WTC11 (cell line): ENCODE results near the gene UNC5A. TPM values are rescaled to one million over a fixed set of nuclear protein-coding genes. Genes with fewer than 3 reads are reported as not detected.

ENCODE experiments used
- ATAC-seq: fragments of 200-7000 bp; cut with Tn5 transposase; 2 replicates; pipeline ENCODE4 v1.10.0; 2021; ENCODE audit warnings: mild to moderate bottlenecking, moderate library complexity
- CTCF ChIA-PET: fragments of 300-600 bp; sonication (Branson Sonifier 250); formaldehyde crosslinking; loops from one replicate; lab custom pipeline; 2021; ENCODE audit warnings: antibody characterized with exemption; lab: Charles Lee
- POLR2A ChIA-PET: fragments of 350-600 bp; sonication (Branson Sonifier 250); formaldehyde crosslinking; loops from one replicate; lab custom pipeline; 2021; ENCODE audit warnings: antibody characterized with exemption; lab: Charles Lee
- DNase-seq: peaks from one replicate; pipeline ENCODE4 v3.0.0; 2021; ENCODE audit warnings: low spot score
- H3K27ac Mint-ChIP-seq: 2 replicates; pipeline ENCODE4 v1.8.0; 2021; ENCODE audit warnings: mixed read lengths
- H3K27me3 Mint-ChIP-seq: 2 replicates; pipeline ENCODE4 v1.8.0; 2021; ENCODE audit warnings: low read depth, mild to moderate bottlenecking, moderate library complexity, mixed read lengths
- H3K36me3 Mint-ChIP-seq: 2 replicates; pipeline ENCODE4 v1.8.0; 2021; ENCODE audit warnings: mixed read lengths
- H3K4me1 Mint-ChIP-seq: 2 replicates; pipeline ENCODE4 v1.8.0; 2022; ENCODE audit warnings: mixed read lengths
- H3K4me3 Mint-ChIP-seq: 2 replicates; pipeline ENCODE4 v1.8.0; 2021; ENCODE audit warnings: mild to moderate bottlenecking, moderate library complexity, mixed read lengths
- H3K9me3 Mint-ChIP-seq: 2 replicates; pipeline ENCODE4 v1.8.0; 2021; ENCODE audit warnings: mixed read lengths
- ATF2 ChIP-seq: sonication (generic); formaldehyde crosslinking; IDR thresholded peaks from 2 replicates; pipeline ENCODE4 v1.8.1; 2022; ENCODE audit warnings: low read depth, missing genetic modification reagents, borderline replicate concordance
- CBFB ChIP-seq: sonication (generic); formaldehyde crosslinking; IDR thresholded peaks from 2 replicates; pipeline ENCODE4 v1.8.1; 2022; ENCODE audit warnings: mild to moderate bottlenecking, low read depth, missing genetic modification reagents
- CTCF ChIP-seq: fragments of 200-600 bp; IDR thresholded peaks from 2 replicates; pipeline ENCODE4 v1.8.0; 2022; ENCODE audit warnings: antibody characterized with exemption
- FOXJ3 ChIP-seq: sonication (generic); formaldehyde crosslinking; IDR thresholded peaks from 2 replicates; pipeline ENCODE4 v1.9.0; 2021; ENCODE audit warnings: missing genetic modification reagents, mild to moderate bottlenecking, borderline replicate concordance
- FOXK1 ChIP-seq: sonication (generic); formaldehyde crosslinking; IDR thresholded peaks from 2 replicates; pipeline ENCODE4 v1.8.0; 2022; ENCODE audit warnings: mild to moderate bottlenecking, moderate library complexity, missing genetic modification reagents
- FOXP1 ChIP-seq: sonication (generic); formaldehyde crosslinking; IDR thresholded peaks from 2 replicates; pipeline ENCODE4 v1.8.0; 2022; ENCODE audit warnings: missing genetic modification reagents, mild to moderate bottlenecking, moderate library complexity, borderline replicate concordance
- GABPB1 ChIP-seq: sonication (generic); formaldehyde crosslinking; IDR thresholded peaks from 2 replicates; pipeline ENCODE4 v1.8.1; 2023; ENCODE audit warnings: mild to moderate bottlenecking, missing genetic modification reagents
- GTF2I ChIP-seq: fragments of 250-450 bp; sonication (Bioruptor Pico); conservative IDR thresholded peaks from 2 replicates; pipeline ENCODE4 v1.4.0; 2021; ENCODE audit warnings: mild to moderate bottlenecking
- JAZF1 ChIP-seq: fragments of 250-450 bp; sonication (Bioruptor Pico); IDR thresholded peaks from 2 replicates; pipeline ENCODE4 v1.9.0; 2021; ENCODE audit warnings: moderate library complexity, mild to moderate bottlenecking, inconsistent platforms
- KAT7 ChIP-seq: sonication (generic); formaldehyde crosslinking; IDR thresholded peaks from 2 replicates; pipeline ENCODE4 v1.8.1; 2023; ENCODE audit warnings: missing genetic modification reagents, mild to moderate bottlenecking, borderline replicate concordance
- NFYB ChIP-seq: sonication (generic); formaldehyde crosslinking; conservative IDR thresholded peaks from 2 replicates; pipeline ENCODE4 v1.8.0; 2022; ENCODE audit warnings: low read depth, missing genetic modification reagents
- RORB ChIP-seq: fragments of 250-450 bp; sonication (Bioruptor Pico); IDR thresholded peaks from 2 replicates; pipeline ENCODE4 v1.9.0; 2021; ENCODE audit warnings: mild to moderate bottlenecking
- SMAD3 ChIP-seq: sonication (generic); formaldehyde crosslinking; IDR thresholded peaks from 2 replicates; pipeline ENCODE4 v1.8.0; 2022; ENCODE audit warnings: missing genetic modification reagents, mild to moderate bottlenecking, borderline replicate concordance
- SMAD4 ChIP-seq: sonication (generic); formaldehyde crosslinking; IDR thresholded peaks from 2 replicates; pipeline ENCODE4 v1.8.0; 2022; ENCODE audit warnings: mild to moderate bottlenecking, missing genetic modification reagents
- SP1 ChIP-seq: sonication (generic); formaldehyde crosslinking; conservative IDR thresholded peaks from 2 replicates; pipeline ENCODE4 v1.8.1; 2022; ENCODE audit warnings: missing genetic modification reagents
- ZNF219 ChIP-seq: sonication (generic); formaldehyde crosslinking; IDR thresholded peaks from 2 replicates; pipeline ENCODE4 v1.8.0; 2023; ENCODE audit warnings: missing genetic modification reagents, mild to moderate bottlenecking, borderline replicate concordance
- ZNF416 ChIP-seq: fragments of 250-450 bp; sonication (Bioruptor Pico); IDR thresholded peaks from 2 replicates; pipeline ENCODE4 v1.9.0; 2021; ENCODE audit warnings: mild to moderate bottlenecking, inconsistent platforms
- total RNA-seq: library from RNA; stranded (reverse); gene quantifications from 3 replicates; pipeline ENCODE4 v1.2.3, GENCODE V29; 2021
- TF ChIP-seq, protein P1 (sequence below): sonication (generic); formaldehyde crosslinking; IDR thresholded peaks from 2 replicates; pipeline ENCODE4 v1.8.1; 2022; ENCODE audit warnings: mild to moderate bottlenecking, moderate library complexity, missing genetic modification reagents
- TF ChIP-seq, protein P2 (sequence below): sonication (generic); formaldehyde crosslinking; IDR thresholded peaks from 2 replicates; pipeline ENCODE4 v1.8.0; 2022; ENCODE audit warnings: missing genetic modification reagents
- TF ChIP-seq, protein P3 (sequence below): sonication (generic); formaldehyde crosslinking; conservative IDR thresholded peaks from 2 replicates; pipeline ENCODE4 v1.8.1; 2023; ENCODE audit warnings: mild to moderate bottlenecking, low read depth, missing genetic modification reagents, moderate library complexity

The UNC5A gene
- total RNA-seq, 1 experiment from 2014 or later, result 10.2 TPM

GRCh38 chr5:176813587-176814312 is 3.4 kb downstream of the UNC5A start:
- Mint-ChIP-seq H3K9me3 (no peaks in the 10 kb centered on the region), H3K4me1 (peaks cover 57% of the 10 kb centered on the region), H3K4me3 (no peak overlapping the region), H3K36me3 (no peaks in the 10 kb centered on the region), H3K27ac (no peak overlapping the region), H3K27me3 (peaks cover 47% of the 10 kb centered on the region)
- DNase-seq (no peak), ATAC-seq (no peak)
- POLR2A ChIA-PET, result interaction anchor here (0.5 to 0.6 kb wide), 2 partner anchors 19 to 491 kb away, joined by 3 to 4 read pairs; no protein-coding TSS in a partner anchor
- CTCF ChIA-PET, result interaction anchor here (0.6 to 3.5 kb wide), 20 partner anchors 12 to 273 kb away, joined by 3 to 34 read pairs (median 4); partner anchors contain the start of genes FGFR4, HK3 and TSPAN17
- TF ChIP-seq ATF2, result no peak
- no peak for TF ChIP-seq FOXK1 (CRISPR knock-in tag)
- no peak for TF ChIP-seq FOXP1 (CRISPR knock-in tag)
- no peak for TF ChIP-seq JAZF1
- TF ChIP-seq, protein P1, sequence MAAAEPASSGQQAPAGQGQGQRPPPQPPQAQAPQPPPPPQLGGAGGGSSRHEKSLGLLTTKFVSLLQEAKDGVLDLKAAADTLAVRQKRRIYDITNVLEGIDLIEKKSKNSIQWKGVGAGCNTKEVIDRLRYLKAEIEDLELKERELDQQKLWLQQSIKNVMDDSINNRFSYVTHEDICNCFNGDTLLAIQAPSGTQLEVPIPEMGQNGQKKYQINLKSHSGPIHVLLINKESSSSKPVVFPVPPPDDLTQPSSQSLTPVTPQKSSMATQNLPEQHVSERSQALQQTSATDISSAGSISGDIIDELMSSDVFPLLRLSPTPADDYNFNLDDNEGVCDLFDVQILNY (CRISPR knock-in tag), result no peak
- TF ChIP-seq, protein P2, sequence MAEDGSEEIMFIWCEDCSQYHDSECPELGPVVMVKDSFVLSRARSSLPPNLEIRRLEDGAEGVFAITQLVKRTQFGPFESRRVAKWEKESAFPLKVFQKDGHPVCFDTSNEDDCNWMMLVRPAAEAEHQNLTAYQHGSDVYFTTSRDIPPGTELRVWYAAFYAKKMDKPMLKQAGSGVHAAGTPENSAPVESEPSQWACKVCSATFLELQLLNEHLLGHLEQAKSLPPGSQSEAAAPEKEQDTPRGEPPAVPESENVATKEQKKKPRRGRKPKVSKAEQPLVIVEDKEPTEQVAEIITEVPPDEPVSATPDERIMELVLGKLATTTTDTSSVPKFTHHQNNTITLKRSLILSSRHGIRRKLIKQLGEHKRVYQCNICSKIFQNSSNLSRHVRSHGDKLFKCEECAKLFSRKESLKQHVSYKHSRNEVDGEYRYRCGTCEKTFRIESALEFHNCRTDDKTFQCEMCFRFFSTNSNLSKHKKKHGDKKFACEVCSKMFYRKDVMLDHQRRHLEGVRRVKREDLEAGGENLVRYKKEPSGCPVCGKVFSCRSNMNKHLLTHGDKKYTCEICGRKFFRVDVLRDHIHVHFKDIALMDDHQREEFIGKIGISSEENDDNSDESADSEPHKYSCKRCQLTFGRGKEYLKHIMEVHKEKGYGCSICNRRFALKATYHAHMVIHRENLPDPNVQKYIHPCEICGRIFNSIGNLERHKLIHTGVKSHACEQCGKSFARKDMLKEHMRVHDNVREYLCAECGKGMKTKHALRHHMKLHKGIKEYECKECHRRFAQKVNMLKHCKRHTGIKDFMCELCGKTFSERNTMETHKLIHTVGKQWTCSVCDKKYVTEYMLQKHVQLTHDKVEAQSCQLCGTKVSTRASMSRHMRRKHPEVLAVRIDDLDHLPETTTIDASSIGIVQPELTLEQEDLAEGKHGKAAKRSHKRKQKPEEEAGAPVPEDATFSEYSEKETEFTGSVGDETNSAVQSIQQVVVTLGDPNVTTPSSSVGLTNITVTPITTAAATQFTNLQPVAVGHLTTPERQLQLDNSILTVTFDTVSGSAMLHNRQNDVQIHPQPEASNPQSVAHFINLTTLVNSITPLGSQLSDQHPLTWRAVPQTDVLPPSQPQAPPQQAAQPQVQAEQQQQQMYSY (CRISPR knock-in tag), result 0 out of 2 replicates have a peak, but pooled peaks have one; percentile 8
- no peak for TF ChIP-seq ZNF219 (CRISPR knock-in tag)

DNA sequence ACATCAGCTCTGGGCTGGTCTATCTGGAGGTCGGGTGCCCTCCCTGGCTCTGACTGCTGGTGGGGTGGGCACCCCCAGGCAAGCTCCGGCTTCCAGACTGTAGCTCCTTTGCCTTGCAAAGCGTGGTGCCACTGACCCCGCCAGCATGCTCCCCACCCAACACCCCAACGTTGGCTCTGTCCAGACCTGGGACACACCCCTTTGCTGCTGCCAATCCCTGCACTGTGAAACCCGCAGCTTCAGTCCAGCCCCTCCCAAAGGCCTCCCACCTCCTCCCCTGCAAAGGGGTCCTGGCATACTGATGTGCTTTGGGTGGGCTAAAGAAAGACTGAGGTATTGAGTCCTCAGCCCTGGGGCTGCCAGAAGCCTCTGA is 3.9 kb downstream of the UNC5A start:
- Mint-ChIP-seq H3K27ac (no peak overlapping the region), H3K4me3 (no peak overlapping the region), H3K9me3 (no peaks in the 10 kb centered on the region), H3K27me3 (peaks cover 42% of the 10 kb centered on the region), H3K4me1 (peaks cover 57% of the 10 kb centered on the region), H3K36me3 (no peaks in the 10 kb centered on the region)
- DNase-seq (no peak), ATAC-seq (no peak)
- ChIA-PET POLR2A (no interaction called here), CTCF (interaction anchor here (0.8 to 3.5 kb wide), 11 partner anchors 12 to 167 kb away, joined by 3 to 34 read pairs (median 5); partner anchors contain the start of genes HK3 and TSPAN17)
- TF ChIP-seq SP1 (CRISPR knock-in tag), result no peak
- TF ChIP-seq, protein P3, sequence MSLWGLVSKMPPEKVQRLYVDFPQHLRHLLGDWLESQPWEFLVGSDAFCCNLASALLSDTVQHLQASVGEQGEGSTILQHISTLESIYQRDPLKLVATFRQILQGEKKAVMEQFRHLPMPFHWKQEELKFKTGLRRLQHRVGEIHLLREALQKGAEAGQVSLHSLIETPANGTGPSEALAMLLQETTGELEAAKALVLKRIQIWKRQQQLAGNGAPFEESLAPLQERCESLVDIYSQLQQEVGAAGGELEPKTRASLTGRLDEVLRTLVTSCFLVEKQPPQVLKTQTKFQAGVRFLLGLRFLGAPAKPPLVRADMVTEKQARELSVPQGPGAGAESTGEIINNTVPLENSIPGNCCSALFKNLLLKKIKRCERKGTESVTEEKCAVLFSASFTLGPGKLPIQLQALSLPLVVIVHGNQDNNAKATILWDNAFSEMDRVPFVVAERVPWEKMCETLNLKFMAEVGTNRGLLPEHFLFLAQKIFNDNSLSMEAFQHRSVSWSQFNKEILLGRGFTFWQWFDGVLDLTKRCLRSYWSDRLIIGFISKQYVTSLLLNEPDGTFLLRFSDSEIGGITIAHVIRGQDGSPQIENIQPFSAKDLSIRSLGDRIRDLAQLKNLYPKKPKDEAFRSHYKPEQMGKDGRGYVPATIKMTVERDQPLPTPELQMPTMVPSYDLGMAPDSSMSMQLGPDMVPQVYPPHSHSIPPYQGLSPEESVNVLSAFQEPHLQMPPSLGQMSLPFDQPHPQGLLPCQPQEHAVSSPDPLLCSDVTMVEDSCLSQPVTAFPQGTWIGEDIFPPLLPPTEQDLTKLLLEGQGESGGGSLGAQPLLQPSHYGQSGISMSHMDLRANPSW (CRISPR knock-in tag), result no peak
- no peak for TF ChIP-seq GABPB1 (CRISPR knock-in tag)
- no peak for TF ChIP-seq GTF2I
- no peak for TF ChIP-seq CTCF
- no peak for TF ChIP-seq RORB (CRISPR knock-in tag)
- no peak for TF ChIP-seq KAT7
- no peak for TF ChIP-seq NFYB (CRISPR knock-in tag)
- no peak for TF ChIP-seq CBFB (CRISPR knock-in tag)
- TF ChIP-seq SMAD3, result no peak
- TF ChIP-seq, protein P2 (CRISPR knock-in tag), result no peak
- no peak for TF ChIP-seq FOXJ3 (CRISPR knock-in tag)
- no peak for TF ChIP-seq SMAD4 (CRISPR knock-in tag)
- no peak for TF ChIP-seq ZNF416 (CRISPR knock-in tag)
